SK-N-SH treated with all-trans-retinoic acid at 6 μM for 48 hours (cell line): ENCODE results near the gene TMPRSS4.

Experiments
- ATAC-seq: fragments of 200-7000 bp; cut with Tn5 transposase; 3 replicates; pipeline ENCODE4 v1.9.1; 2020; ENCODE audit warnings: mild to moderate bottlenecking, moderate library complexity
- ARNTL ChIP-seq: fragments of 450-650 bp; formaldehyde crosslinking; IDR thresholded peaks from 2 replicates; pipeline ENCODE4 v1.5.0; 2020; ENCODE audit warnings: low read depth, mild to moderate bottlenecking, moderate library complexity, borderline replicate concordance
- BACH2 ChIP-seq: fragments of 250-450 bp; sonication (Bioruptor Pico); IDR thresholded peaks from 2 replicates; pipeline ENCODE4 v1.9.0; 2021; ENCODE audit warnings: mild to moderate bottlenecking, borderline replicate concordance
- CSDC2 ChIP-seq: fragments of 250-450 bp; sonication (Bioruptor Pico); IDR thresholded peaks from 2 replicates; pipeline ENCODE4 v1.5.0; 2020; ENCODE audit warnings: mild to moderate bottlenecking, moderate library complexity
- CSRNP3 ChIP-seq: fragments of 250-450 bp; sonication (Bioruptor Pico); IDR thresholded peaks from 2 replicates; pipeline ENCODE4 v1.5.1; 2021; ENCODE audit warnings: mild to moderate bottlenecking, moderate library complexity
- ESRRG ChIP-seq: fragments of 250-450 bp; sonication (Bioruptor Pico); IDR thresholded peaks from 2 replicates; pipeline ENCODE4 v1.6.1; 2021; ENCODE audit warnings: mild to moderate bottlenecking
- GLIS3 ChIP-seq: fragments of 250-450 bp; sonication (Bioruptor Pico); IDR thresholded peaks from 2 replicates; pipeline ENCODE4 v1.5.0; 2020; ENCODE audit warnings: mild to moderate bottlenecking, moderate library complexity
- ISL1 ChIP-seq: fragments of 250-450 bp; sonication (Bioruptor Pico); IDR thresholded peaks from 2 replicates; pipeline ENCODE4 v2.1.2; 2022; ENCODE audit warnings: mild to moderate bottlenecking, moderate library complexity
- OSR1 ChIP-seq: fragments of 250-450 bp; sonication (Bioruptor Pico); IDR thresholded peaks from 2 replicates; pipeline ENCODE4 v1.8.0; 2022; ENCODE audit warnings: moderate library complexity, mild to moderate bottlenecking, inconsistent platforms
- POU6F1 ChIP-seq: fragments of 250-450 bp; sonication (Bioruptor Pico); IDR thresholded peaks from 2 replicates; pipeline ENCODE4 v1.8.0; 2021; ENCODE audit warnings: low read depth, mild to moderate bottlenecking, moderate library complexity, borderline replicate concordance
- PPARA ChIP-seq: fragments of 250-450 bp; sonication (Bioruptor Pico); IDR thresholded peaks from 2 replicates; pipeline ENCODE4 v1.5.0; 2020; ENCODE audit warnings: mild to moderate bottlenecking, borderline replicate concordance
- RARB ChIP-seq: fragments of 250-450 bp; sonication (Bioruptor Pico); IDR thresholded peaks from 2 replicates; pipeline ENCODE4 v1.8.0; 2021; ENCODE audit warnings: mild to moderate bottlenecking, moderate library complexity
- SNAI2 ChIP-seq: fragments of 250-450 bp; sonication (Bioruptor Pico); IDR thresholded peaks from 2 replicates; pipeline ENCODE4 v1.5.0; 2020; ENCODE audit warnings: mild to moderate bottlenecking, moderate library complexity
- TCF4 ChIP-seq: fragments of 250-450 bp; sonication (Bioruptor Pico); IDR thresholded peaks from 2 replicates; pipeline ENCODE4 v1.8.0; 2021; ENCODE audit warnings: mild to moderate bottlenecking, moderate library complexity, borderline replicate concordance
- TOX ChIP-seq: fragments of 250-450 bp; sonication (Bioruptor Pico); IDR thresholded peaks from 2 replicates; pipeline ENCODE4 v1.8.0; 2021; ENCODE audit warnings: mild to moderate bottlenecking, moderate library complexity, borderline replicate concordance
- ZC3H10 ChIP-seq: fragments of 250-450 bp; sonication (Bioruptor Pico); IDR thresholded peaks from 2 replicates; pipeline ENCODE4 v1.5.1; 2021; ENCODE audit warnings: mild to moderate bottlenecking, moderate library complexity
- ZFP3 ChIP-seq: fragments of 250-450 bp; sonication (Bioruptor Pico); IDR thresholded peaks from 2 replicates; pipeline ENCODE4 v1.5.0; 2020; ENCODE audit warnings: mild to moderate bottlenecking, moderate library complexity
- ZFP30 ChIP-seq: fragments of 450-650 bp; formaldehyde crosslinking; IDR thresholded peaks from 2 replicates; pipeline ENCODE4 v1.5.0; 2022; ENCODE audit warnings: mild to moderate bottlenecking, moderate library complexity
- ZNF565 ChIP-seq: fragments of 450-650 bp; formaldehyde crosslinking; conservative IDR thresholded peaks from 2 replicates; pipeline ENCODE4 v1.5.0; 2020; ENCODE audit warnings: low read depth, mild to moderate bottlenecking, moderate library complexity
- ZNF70 ChIP-seq: fragments of 450-650 bp; formaldehyde crosslinking; IDR thresholded peaks from 2 replicates; pipeline ENCODE4 v1.5.0; 2020; ENCODE audit warnings: mild to moderate bottlenecking, moderate library complexity
- TF ChIP-seq, protein P1 (sequence below): fragments of 250-450 bp; sonication (Bioruptor Pico); IDR thresholded peaks from 2 replicates; pipeline ENCODE4 v1.8.0; 2020; ENCODE audit warnings: mild to moderate bottlenecking, moderate library complexity, borderline replicate concordance
- TF ChIP-seq, protein P2 (sequence below): fragments of 250-450 bp; sonication (Bioruptor Pico); IDR thresholded peaks from 2 replicates; pipeline ENCODE4 v1.5.0; 2020; ENCODE audit warnings: mild to moderate bottlenecking, moderate library complexity
- TF ChIP-seq, protein P3 (sequence below): fragments of 250-450 bp; sonication (Bioruptor Pico); IDR thresholded peaks from 2 replicates; pipeline ENCODE4 v1.5.1; 2020; ENCODE audit warnings: low read depth, mild to moderate bottlenecking, moderate library complexity

TMPRSS4 gene

DNA sequence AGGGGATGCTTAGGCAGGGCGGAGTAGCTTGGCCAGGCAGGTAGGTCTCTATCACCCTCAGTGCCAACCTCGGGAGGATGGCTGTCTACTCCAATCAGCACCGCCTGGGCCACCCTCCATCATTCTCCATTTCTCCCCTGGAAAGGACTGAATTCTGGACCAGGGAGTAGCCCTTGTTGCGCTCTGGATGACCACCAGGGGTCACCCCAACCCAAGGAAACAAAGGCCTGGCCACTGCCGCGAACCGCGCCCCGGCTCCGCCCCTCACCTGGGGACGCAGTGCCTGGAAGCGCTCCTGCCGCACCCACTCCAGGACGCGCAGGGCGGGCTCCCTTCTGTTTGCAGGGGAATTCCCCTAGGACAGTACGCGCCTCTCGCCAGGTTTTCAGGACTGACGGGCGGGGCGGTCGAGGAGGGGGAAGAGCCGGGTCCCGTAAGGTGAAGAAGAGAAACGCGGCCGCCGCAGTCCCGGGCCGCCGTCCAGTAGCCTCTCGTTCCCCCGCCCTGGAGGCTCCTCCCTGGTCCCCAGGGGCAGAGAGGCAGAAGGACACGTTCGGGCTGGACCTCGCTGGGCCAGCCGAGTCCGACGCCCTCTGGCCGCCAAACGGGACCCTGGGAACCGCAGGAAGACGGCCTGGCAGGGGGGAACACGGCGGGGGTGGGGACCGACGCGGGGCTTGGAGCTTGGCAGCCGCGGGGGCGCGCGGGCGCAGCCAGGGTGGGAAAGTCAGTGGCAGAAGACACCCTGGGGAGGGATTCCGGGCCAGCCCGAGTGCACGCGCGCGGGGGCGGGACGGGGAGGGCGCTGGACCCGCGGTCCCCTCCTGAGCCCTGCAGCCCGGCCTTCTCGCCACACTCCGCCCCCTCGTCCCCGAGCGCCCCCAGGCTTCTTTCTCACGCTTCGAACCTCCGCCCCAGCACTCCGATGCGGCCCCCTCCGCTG, 68.7 kb downstream of the TMPRSS4 start:
- peak; percentile 96 for ATAC-seq
- TF ChIP-seq ZFP30 (no peak), ESRRG (CRISPR knock-in tag) (no peak)

DNA sequence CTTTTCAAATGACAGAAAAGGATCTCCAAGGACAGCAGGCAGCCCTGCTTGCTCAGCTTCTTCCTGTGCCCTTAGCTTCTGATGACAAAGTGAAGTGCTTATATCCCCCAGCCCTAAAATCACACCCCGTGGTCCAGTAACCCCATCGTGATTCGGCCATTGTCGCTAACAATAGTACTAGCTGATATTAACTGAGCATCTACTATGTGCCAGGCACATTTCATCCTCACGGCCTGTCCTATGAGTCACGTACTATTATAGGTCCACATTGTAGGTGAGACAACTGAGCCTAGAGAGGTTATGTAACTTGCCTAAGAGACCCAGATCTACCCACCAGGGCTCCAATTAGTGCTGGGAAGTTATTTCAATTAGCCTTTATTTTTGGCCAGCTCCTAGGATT, 69.7 kb downstream of the TMPRSS4 start:
- ATAC-seq, result no peak
- TF ChIP-seq, protein P1, sequence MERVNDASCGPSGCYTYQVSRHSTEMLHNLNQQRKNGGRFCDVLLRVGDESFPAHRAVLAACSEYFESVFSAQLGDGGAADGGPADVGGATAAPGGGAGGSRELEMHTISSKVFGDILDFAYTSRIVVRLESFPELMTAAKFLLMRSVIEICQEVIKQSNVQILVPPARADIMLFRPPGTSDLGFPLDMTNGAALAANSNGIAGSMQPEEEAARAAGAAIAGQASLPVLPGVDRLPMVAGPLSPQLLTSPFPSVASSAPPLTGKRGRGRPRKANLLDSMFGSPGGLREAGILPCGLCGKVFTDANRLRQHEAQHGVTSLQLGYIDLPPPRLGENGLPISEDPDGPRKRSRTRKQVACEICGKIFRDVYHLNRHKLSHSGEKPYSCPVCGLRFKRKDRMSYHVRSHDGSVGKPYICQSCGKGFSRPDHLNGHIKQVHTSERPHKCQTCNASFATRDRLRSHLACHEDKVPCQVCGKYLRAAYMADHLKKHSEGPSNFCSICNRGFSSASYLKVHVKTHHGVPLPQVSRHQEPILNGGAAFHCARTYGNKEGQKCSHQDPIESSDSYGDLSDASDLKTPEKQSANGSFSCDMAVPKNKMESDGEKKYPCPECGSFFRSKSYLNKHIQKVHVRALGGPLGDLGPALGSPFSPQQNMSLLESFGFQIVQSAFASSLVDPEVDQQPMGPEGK, result no peak
- TF ChIP-seq, protein P2, sequence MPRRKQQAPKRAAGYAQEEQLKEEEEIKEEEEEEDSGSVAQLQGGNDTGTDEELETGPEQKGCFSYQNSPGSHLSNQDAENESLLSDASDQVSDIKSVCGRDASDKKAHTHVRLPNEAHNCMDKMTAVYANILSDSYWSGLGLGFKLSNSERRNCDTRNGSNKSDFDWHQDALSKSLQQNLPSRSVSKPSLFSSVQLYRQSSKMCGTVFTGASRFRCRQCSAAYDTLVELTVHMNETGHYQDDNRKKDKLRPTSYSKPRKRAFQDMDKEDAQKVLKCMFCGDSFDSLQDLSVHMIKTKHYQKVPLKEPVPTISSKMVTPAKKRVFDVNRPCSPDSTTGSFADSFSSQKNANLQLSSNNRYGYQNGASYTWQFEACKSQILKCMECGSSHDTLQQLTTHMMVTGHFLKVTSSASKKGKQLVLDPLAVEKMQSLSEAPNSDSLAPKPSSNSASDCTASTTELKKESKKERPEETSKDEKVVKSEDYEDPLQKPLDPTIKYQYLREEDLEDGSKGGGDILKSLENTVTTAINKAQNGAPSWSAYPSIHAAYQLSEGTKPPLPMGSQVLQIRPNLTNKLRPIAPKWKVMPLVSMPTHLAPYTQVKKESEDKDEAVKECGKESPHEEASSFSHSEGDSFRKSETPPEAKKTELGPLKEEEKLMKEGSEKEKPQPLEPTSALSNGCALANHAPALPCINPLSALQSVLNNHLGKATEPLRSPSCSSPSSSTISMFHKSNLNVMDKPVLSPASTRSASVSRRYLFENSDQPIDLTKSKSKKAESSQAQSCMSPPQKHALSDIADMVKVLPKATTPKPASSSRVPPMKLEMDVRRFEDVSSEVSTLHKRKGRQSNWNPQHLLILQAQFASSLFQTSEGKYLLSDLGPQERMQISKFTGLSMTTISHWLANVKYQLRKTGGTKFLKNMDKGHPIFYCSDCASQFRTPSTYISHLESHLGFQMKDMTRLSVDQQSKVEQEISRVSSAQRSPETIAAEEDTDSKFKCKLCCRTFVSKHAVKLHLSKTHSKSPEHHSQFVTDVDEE, result no peak
- TF ChIP-seq TCF4 (CRISPR knock-in tag) (no peak), CSRNP3 (no peak), ZFP3 (CRISPR knock-in tag) (no peak), TOX (no peak), BACH2 (CRISPR knock-in tag) (no peak), ZC3H10 (CRISPR knock-in tag) (no peak), SNAI2 (no peak), GLIS3 (no peak), POU6F1 (CRISPR knock-in tag) (no peak), CSDC2 (no peak), ZNF565 (CRISPR knock-in tag) (no peak)
- TF ChIP-seq, protein P3, sequence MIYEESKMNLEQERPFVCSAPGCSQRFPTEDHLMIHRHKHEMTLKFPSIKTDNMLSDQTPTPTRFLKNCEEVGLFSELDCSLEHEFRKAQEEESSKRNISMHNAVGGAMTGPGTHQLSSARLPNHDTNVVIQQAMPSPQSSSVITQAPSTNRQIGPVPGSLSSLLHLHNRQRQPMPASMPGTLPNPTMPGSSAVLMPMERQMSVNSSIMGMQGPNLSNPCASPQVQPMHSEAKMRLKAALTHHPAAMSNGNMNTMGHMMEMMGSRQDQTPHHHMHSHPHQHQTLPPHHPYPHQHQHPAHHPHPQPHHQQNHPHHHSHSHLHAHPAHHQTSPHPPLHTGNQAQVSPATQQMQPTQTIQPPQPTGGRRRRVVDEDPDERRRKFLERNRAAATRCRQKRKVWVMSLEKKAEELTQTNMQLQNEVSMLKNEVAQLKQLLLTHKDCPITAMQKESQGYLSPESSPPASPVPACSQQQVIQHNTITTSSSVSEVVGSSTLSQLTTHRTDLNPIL (CRISPR knock-in tag), result no peak

DNA sequence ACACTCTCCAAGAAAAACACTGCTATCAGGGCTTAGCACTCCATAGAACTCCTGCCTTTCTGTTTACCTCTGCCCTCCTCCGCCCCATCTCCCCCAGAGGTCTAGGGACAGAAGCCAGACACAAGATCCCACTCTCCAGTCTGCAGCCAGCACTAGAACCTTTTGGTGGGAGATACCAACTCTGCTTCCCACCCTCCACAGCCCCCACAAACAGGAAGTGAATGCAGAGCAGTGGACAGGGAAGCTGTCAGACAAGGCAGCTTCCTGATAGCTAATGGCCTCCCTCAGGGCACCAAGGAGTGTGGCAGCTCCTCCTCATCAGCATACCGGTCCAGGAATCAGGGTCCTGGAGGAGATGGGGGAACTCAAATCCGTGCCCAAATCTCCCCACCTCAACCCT, 70.6 kb downstream of the TMPRSS4 start:
- no peak for ATAC-seq
- TF ChIP-seq RARB (CRISPR knock-in tag), result no peak
- TF ChIP-seq PPARA (CRISPR knock-in tag), result no peak
- no peak for TF ChIP-seq GLIS3
- TF ChIP-seq ZFP3 (CRISPR knock-in tag), result no peak
- no peak for TF ChIP-seq OSR1 (CRISPR knock-in tag)
- TF ChIP-seq ZC3H10 (CRISPR knock-in tag), result no peak
- TF ChIP-seq, protein P3 (CRISPR knock-in tag), result no peak
- TF ChIP-seq ZFP30, result no peak
- no peak for TF ChIP-seq ISL1 (CRISPR knock-in tag)
- no peak for TF ChIP-seq ARNTL (CRISPR knock-in tag)
- no peak for TF ChIP-seq ZNF70 (CRISPR knock-in tag)
- no peak for TF ChIP-seq ZNF565 (CRISPR knock-in tag)
- TF ChIP-seq CSDC2, result no peak
- TF ChIP-seq, protein P2, result no peak
- TF ChIP-seq ESRRG (CRISPR knock-in tag), result no peak
- TF ChIP-seq CSRNP3, result no peak
